ENCODE measurements around the gene OLFML2A. TPM values are rescaled to one million over a fixed set of nuclear protein-coding genes. Genes with fewer than 3 reads are reported as not detected.

OLFML2A gene
- total and polyA plus RNA-seq, 12 donors, result 5.9 to 51.2 (median 31.8) TPM

DNA sequence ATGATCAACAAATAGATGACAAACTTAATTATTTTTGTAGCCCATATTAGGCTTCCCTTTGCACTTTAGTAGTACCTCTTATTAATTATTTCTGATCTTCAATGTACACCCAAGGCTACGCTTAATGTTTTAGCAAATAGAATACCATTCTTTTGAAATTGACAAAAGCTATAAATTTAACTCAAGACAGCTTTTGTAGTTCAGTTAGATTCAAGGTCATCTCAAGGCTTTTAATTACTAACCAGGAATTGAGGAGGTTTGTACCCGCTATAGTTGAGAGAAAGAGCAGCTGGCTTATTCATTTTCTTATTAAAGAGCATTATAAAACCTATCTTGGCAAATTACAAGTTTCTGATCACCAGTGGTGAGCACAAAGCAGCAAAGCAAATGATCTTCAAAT lies 20.9 kb upstream of the OLFML2A start:
- DNase-seq (no peak), ATAC-seq (no peak)
- no peak overlapping the region for H3K4me3 ChIP-seq
- H3K4me1 ChIP-seq, result peaks cover 0 to 20% (median 0%) of the 10 kb centered on the region in 9 donors
- intact Hi-C loops (cut with DNase I), result loop anchor here in 1 of 10 donors (10.0 kb wide), 1 partner anchor 1639 kb away; no protein-coding TSS in a partner anchor
- WGBS, 2 donors, result 93 to 94% methylated on average over 2 of the region's 2 CpGs
- no peak overlapping the region for H3K27ac ChIP-seq
- H3K27me3 ChIP-seq, result peaks cover 0 to 48% (median 8%) of the 10 kb centered on the region in 7 donors
- H3K9me3 ChIP-seq, result no peaks in the 10 kb centered on the region
- TF ChIP-seq, protein P1, sequence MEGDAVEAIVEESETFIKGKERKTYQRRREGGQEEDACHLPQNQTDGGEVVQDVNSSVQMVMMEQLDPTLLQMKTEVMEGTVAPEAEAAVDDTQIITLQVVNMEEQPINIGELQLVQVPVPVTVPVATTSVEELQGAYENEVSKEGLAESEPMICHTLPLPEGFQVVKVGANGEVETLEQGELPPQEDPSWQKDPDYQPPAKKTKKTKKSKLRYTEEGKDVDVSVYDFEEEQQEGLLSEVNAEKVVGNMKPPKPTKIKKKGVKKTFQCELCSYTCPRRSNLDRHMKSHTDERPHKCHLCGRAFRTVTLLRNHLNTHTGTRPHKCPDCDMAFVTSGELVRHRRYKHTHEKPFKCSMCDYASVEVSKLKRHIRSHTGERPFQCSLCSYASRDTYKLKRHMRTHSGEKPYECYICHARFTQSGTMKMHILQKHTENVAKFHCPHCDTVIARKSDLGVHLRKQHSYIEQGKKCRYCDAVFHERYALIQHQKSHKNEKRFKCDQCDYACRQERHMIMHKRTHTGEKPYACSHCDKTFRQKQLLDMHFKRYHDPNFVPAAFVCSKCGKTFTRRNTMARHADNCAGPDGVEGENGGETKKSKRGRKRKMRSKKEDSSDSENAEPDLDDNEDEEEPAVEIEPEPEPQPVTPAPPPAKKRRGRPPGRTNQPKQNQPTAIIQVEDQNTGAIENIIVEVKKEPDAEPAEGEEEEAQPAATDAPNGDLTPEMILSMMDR (IDR thresholded peaks at IDR 0.05), result no peak
- no peaks in the 10 kb centered on the region for H3K36me3 ChIP-seq

DNA sequence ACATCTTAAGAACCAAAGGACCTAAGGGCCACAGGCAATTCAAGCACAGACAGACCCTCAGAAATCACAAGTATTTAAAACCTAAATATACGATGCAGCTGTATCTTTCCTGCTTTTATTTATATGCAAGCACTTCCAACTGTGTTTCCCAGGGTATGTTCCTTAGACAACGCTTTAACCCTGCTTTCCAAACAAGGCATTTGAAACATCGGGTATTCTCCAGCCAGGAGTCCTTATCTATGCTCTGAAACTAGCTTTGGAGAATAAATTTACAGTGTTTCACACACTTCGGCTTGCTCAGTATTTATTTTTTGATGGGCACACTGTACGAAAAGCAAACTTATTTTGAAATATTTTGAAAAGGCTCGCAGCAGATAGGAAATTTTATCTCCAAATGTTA lies 19.3 kb upstream of the OLFML2A start:
- peaks cover 0 to 61% (median 13%) of the 10 kb centered on the region in 7 donors for H3K27me3 ChIP-seq
- peaks cover 0 to 20% (median 0%) of the 10 kb centered on the region in 9 donors for H3K4me1 ChIP-seq
- H3K9me3 ChIP-seq, result no peaks in the 10 kb centered on the region
- ATAC-seq (peak in 1 of 8 donors; percentile 45), DNase-seq (no peak)
- H3K4me3 ChIP-seq, result peak overlapping the region in 1 of 10 donors; percentile 16
- H3K27ac ChIP-seq, result peak overlapping the region in 1 of 10 donors; percentile 1
- 20 to 34% methylated on average over 6 of the region's 6 CpGs for WGBS, 2 donors
- TF ChIP-seq, protein P1 (IDR thresholded peaks at IDR 0.05), result no peak
- intact Hi-C loops (cut with DNase I), result loop anchor here in 1 of 10 donors (10.0 kb wide), 1 partner anchor 1637 kb away; no protein-coding TSS in a partner anchor
- no peaks in the 10 kb centered on the region for H3K36me3 ChIP-seq

DNA sequence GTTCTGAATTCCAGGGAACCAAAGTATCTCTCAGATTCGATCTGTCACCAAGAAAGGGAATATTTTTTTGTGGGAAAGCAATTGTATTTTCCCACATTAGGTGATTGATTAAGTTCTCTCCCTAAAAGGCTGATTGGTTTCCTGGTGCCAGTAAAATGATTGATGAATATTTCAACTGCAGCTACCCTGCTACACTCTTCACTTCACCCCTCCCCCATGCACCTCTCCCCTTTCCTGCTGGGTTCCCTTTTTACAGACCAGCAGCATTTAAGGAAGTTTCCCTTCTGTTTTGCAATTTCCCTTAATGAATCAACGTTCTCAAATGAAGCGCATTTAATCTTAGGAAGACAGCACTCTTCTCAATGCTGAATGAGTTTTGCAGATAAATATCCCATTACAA lies 18.9 kb upstream of the OLFML2A start:
- H3K27me3 ChIP-seq, result peaks cover 0 to 65% (median 17%) of the 10 kb centered on the region in 7 donors
- H3K36me3 ChIP-seq, result no peaks in the 10 kb centered on the region
- peak in 1 of 8 donors; percentile 40 for ATAC-seq
- TF ChIP-seq, protein P1 (IDR thresholded peaks at IDR 0.05), result no peak
- peak overlapping the region in 1 of 10 donors; percentile 16 for H3K4me3 ChIP-seq
- no peaks in the 10 kb centered on the region for H3K9me3 ChIP-seq
- peak overlapping the region in 1 of 10 donors; percentile 1 for H3K27ac ChIP-seq
- peaks cover 0 to 20% (median 0%) of the 10 kb centered on the region in 9 donors for H3K4me1 ChIP-seq
- WGBS, 2 donors, result 29 to 31% methylated on average over 3 of the region's 3 CpGs
- no peak for DNase-seq
- intact Hi-C loops (cut with DNase I), result loop anchor here in 1 of 10 donors (10.0 kb wide), 1 partner anchor 1637 kb away; no protein-coding TSS in a partner anchor

DNA sequence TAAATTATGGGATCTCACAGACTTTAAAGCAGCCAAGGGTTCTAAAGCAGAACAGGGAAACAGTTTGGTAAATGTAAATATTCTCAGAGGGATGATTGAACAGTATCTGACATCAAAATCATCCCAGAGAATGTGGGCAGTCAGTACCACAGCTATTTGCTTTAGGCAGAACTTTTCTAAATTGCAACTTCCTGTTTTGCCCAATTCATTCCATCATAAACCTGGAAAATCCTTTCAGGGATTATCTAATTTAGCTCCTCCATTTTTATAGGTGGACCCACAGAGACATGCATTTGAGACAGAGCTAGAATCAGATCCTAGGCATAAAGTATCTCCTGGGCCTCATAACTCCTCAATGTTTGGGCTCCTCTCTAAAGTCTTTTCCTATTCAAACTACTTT lies 18.2 kb upstream of the OLFML2A start:
- ATAC-seq, result no peak
- H3K27me3 ChIP-seq, result peaks cover 0 to 72% (median 19%) of the 10 kb centered on the region in 7 donors

More for the DNA sequence above, 18.2 kb upstream of the OLFML2A start:
- Histone ChIP-seq H3K27ac (peak overlapping the region in 2 of 10 donors; percentile 12 to 47), H3K36me3 (no peaks in the 10 kb centered on the region), H3K4me1 (peaks cover 0 to 20% (median 0%) of the 10 kb centered on the region in 9 donors), H3K4me3 (no peak overlapping the region), H3K9me3 (no peaks in the 10 kb centered on the region)
- TF ChIP-seq, protein P1 (IDR thresholded peaks at IDR 0.05), result no peak
- intact Hi-C loops (cut with DNase I), result loop anchor here in 1 of 10 donors (10.0 kb wide), 1 partner anchor 1636 kb away; no protein-coding TSS in a partner anchor
- no peak for DNase-seq
